Measurements from ENCODE around the gene AMFR.
"Not testable (repeated sequence)": the region's sequence is repeated elsewhere in the genome, so short reads cannot be mapped to it uniquely, and the experiment has no call there.

AMFR gene

GRCh38 chr16:56399486-56399885 is 25.9 kb downstream of the AMFR start:
- no peak for DNase-seq (ENCODE audit: insufficient read length, low spot score)
- no peak for FAIRE-seq

DNA sequence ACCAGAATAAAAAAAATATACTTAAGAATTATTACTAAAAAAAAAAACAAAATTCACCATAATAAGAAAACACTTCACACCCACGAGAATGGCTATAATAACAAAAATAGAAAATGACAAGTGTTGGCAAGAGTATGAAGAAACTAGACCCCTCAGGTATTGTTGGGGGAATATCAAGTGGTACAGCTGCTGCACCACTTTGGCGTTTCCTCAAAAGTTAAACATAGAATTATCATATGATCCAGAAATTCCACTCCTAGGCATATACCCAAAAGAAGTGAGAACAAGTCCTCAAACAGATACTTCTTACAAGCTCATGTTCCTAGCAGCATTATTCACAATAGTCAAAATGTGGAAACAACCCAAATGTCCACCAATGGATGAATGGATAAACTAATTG is 26.3 kb downstream of the AMFR start:
- FAIRE-seq: no peak

GRCh38 chr16:56396724-56397123 is 28.6 kb downstream of the AMFR start:
- DNase-seq (ENCODE audit: insufficient read length, low spot score); FAIRE-seq: not testable (repeated sequence)

More for the DNA sequence above, 26.3 kb downstream of the AMFR start:
- DNase-seq (ENCODE audit: insufficient read length, low spot score): no peak

GRCh38 chr16:56389554-56389953 is 35.8 kb downstream of the AMFR start:
- DNase-seq (ENCODE audit: insufficient read length, low spot score) (no peak), FAIRE-seq (no peak)

GRCh38 chr16:56388209-56388608 is 37.1 kb downstream of the AMFR start:
- FAIRE-seq: no peak

DNA sequence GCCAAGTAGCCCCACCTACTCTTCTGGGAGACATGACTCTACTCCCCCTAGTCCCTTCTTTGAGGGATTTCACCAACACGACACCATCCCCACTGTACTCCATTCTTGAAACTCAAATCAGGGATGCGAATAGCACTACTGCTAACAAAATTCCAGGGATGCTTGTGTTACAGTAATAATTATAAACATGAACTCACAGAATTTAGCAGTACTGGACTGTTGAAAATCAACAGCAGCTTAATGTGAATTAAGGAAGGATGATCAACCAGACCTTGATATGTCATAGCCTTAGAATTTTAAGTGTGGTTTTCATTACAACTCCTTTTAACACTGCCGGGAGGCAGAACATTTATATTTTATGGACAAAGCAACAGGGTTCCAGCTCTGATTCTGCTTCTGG is 37.9 kb downstream of the AMFR start:
- FAIRE-seq (no peak), DNase-seq (ENCODE audit: insufficient read length, low spot score) (no peak)

More at GRCh38 chr16:56388209-56388608, 37.1 kb downstream of the AMFR start:
- DNase-seq (ENCODE audit: insufficient read length, low spot score): no peak

GRCh38 chr16:56384074-56384721 is 41.1 kb downstream of the AMFR start:
- FAIRE-seq: no peak

DNA sequence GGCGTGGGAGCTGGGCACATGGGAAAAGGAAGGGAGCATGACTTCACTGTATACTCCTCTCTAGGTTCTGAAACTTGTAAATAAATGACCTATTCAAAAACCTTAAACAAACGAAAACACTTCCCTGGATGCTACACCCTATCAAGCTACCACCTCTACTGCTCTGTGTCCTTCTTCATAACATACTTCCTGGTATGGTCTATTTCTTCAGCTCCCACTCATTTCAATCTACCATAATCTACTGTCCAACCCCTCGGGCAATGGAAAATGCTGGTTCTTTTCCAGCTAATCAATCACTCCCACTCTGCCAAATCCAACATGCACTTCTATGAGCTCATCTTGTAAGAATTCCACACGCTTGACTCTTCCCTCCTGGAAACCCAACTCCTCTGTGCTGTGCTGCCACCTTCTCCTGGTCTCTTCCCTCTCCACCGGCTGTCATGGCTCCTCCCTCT is 42.4 kb downstream of the AMFR start:
- DNase-seq (ENCODE audit: insufficient read length, low spot score) (no peak), FAIRE-seq (no peak)

More at GRCh38 chr16:56384074-56384721, 41.1 kb downstream of the AMFR start:
- no peak for DNase-seq (ENCODE audit: insufficient read length, low spot score)

- no peak for FAIRE-seq
- no peak for DNase-seq (ENCODE audit: insufficient read length, low spot score)
These were observed 42.9 kb downstream of the AMFR start for GRCh38 chr16:56382459-56382858.

- FAIRE-seq; DNase-seq (ENCODE audit: insufficient read length, low spot score): not testable (repeated sequence)
These were observed 44.4 kb downstream of the AMFR start for GRCh38 chr16:56380778-56381485.

GRCh38 chr16:56379044-56379443 is 46.3 kb downstream of the AMFR start:
- FAIRE-seq; DNase-seq (ENCODE audit: insufficient read length, low spot score): not testable (repeated sequence)

DNA sequence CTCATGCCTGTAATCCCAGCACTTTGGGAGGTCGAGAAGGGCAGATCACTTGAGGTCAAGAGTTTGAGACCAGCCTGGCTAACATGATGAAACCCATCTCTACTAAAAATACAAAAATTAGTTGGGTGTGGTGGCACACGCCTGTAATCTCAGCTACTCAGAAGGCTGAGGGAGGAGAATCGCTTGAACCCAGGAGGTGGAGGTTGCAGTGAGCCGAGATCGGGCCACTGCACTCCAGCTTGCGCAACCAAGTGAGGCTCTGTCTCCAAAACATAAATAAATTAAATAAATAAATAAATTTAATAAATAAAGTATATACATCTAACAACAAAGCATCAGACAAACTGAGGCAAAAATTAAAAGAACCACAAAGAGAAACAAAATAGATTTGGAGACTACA is 49.6 kb downstream of the AMFR start:
- not testable (repeated sequence) for FAIRE-seq; DNase-seq (ENCODE audit: insufficient read length, low spot score)

DNA sequence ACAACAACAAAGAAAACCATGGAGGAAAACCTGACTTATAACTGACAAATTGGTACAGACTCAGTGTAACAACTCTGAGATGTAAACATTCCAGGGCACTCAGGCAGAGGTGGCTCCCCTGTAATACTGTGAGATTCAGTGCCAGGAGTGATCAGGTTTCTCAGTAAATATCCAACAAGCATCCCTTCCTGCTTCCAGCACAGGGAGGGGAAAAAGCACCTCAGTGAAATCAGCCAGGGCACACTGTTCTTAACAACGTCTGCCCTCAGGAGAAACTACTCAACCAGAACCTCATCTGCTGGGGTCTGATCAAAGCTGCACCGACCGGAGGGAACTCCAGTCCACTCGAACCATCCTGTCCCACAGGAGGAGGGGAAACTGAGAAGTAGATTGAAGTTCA is 52.3 kb downstream of the AMFR start:
- DNase-seq (ENCODE audit: insufficient read length, low spot score) (no peak), FAIRE-seq (no peak)

- FAIRE-seq: no peak
These were observed 53.2 kb downstream of the AMFR start for GRCh38 chr16:56372013-56372634.

DNA sequence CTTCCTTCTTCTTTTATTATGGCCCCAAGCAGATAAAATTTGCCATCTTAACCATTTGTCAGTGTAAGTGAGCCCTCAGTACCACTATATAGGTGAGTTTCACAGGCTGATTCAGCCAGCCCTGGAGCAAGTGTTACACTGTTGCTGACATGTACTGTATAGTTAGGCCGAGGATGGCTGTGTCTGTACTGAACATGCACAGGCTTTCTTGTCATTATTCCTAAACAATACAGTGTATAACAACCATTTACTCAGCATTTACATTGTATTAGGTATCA is 53.7 kb downstream of the AMFR start:
- FAIRE-seq (no peak), DNase-seq (ENCODE audit: insufficient read length, low spot score) (no peak)

More at GRCh38 chr16:56372013-56372634, 53.2 kb downstream of the AMFR start:
- DNase-seq (ENCODE audit: insufficient read length, low spot score): no peak

DNA sequence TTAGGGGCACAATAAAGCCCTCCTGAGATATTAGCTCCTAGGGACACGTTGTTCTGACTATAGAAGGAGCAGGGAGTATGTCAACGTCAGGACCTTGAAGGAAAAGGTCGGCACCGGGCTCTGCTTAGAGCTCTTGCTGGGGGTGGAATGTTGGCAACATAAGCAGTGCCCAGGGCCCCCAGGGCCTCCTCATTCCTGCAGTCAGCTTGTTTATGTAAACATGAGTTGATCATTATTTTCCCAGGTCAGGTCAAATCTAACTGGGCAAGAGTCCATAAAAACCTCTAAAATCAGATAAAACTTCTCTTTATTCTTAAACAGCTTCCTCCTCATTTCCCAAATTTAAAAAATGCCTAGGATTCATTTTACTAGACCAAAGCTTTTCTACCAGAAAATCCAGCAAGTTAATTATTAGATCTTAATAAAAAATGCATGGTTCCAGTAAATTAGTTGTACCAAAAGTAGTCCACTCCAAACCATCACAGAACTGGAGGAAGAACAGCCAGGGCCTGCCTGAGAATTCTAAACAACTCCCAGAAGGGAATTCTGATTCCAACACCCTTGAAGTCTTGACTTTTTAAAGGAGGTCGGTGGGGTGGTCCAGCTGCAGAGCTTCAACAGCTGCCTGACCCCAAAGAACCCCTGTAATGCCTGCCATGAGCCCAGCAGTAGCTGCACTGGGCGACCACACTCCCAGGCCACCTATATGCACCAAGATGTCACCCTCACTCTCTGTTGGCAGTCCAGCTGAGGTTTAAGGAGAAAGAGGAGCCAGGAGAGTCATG is 54.3 kb downstream of the AMFR start:
- FAIRE-seq (no peak), DNase-seq (ENCODE audit: insufficient read length, low spot score) (no peak)

GRCh38 chr16:56370185-56370874 is 55.0 kb downstream of the AMFR start:
- DNase-seq (ENCODE audit: insufficient read length, low spot score): no peak
- no peak for FAIRE-seq

DNA sequence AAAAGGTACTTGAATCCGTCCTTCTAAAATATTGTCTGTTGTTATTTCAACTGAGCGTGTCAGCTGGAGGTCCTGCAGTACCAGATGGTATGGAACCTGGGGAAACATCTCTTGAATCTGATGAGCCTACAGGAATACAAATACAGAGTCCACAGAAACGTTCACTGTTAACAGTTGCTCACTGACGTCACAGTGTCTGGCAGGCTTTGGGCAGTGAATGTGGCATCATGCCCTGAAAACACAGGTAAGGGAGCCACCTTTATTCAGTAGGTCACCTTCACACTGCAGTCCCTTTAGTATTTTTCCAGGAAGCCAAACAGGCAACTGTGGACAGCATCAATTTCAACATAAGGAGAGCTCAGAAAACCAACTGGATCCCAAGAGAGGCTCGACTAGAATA is 56.1 kb downstream of the AMFR start:
- FAIRE-seq (no peak), DNase-seq (ENCODE audit: insufficient read length, low spot score) (no peak)

GRCh38 chr16:56368545-56368944 is 56.8 kb downstream of the AMFR start:
- DNase-seq (ENCODE audit: insufficient read length, low spot score) (no peak), FAIRE-seq (no peak)

- no peak for DNase-seq (ENCODE audit: insufficient read length, low spot score)
- no peak for FAIRE-seq
These were observed 57.6 kb downstream of the AMFR start for GRCh38 chr16:56367764-56368163.

- no peak for FAIRE-seq
- no peak for DNase-seq (ENCODE audit: insufficient read length, low spot score)
These were observed 58.4 kb downstream of the AMFR start for GRCh38 chr16:56366945-56367344.

All from GM19239 (cell line).